Tibial nerve (tissue), 4 donors: ENCODE results near the gene CXXC1.

ENCODE experiments used
- CTCF ChIP-seq, 5 experiments: fragments of 200-600 bp in 3 of 5; fragments of 450-650 bp in 2 of 5; sonication (generic) in 3 of 5; IDR thresholded peaks; one replicate each; pipeline ENCODE4 v1.5.1; 2016 to 2019; ENCODE audit warnings: antibody characterized with exemption in 5 of 5, mild to moderate bottlenecking in 3 of 5, moderate library complexity in 2 of 5
- EP300 ChIP-seq, 2 donors: sonication (generic); formaldehyde crosslinking; IDR thresholded peaks; one replicate each; pipeline ENCODE4 v1.6.1; 2017; ENCODE audit warnings: antibody characterized with exemption in 2 of 2, mild to moderate bottlenecking in 1 of 2
- POLR2A ChIP-seq, 2 donors: fragments of 450-650 bp; IDR thresholded peaks; one replicate each; pipeline ENCODE4 v1.6.1; 2017; ENCODE audit warnings: antibody characterized with exemption in 2 of 2, mild to moderate bottlenecking in 2 of 2, moderate library complexity in 2 of 2

- TF ChIP-seq POLR2A (IDR thresholded peaks at IDR 0.05) (no peak), CTCF (IDR thresholded peaks at IDR 0.05) (no peak), EP300 (IDR thresholded peaks at IDR 0.05) (no peak)
Measured at GRCh38 chr18:50262977-50263376, 24.5 kb downstream of the CXXC1 start.
